GM12878 (cell line): ENCODE results near the gene PUDP. TPM values are rescaled to one million over a fixed set of nuclear protein-coding genes. Genes with fewer than 3 reads are reported as not detected.

Source experiments
- ATF7 ChIP-seq: fragments of 450-650 bp; IDR thresholded peaks from 2 replicates; pipeline ENCODE4 v1.6.1; 2016; ENCODE audit warnings: low read depth, mild to moderate bottlenecking
- BCL3 ChIP-seq: IDR thresholded peaks from 2 replicates; pipeline ENCODE4 v1.6.1; 2011; ENCODE audit warnings: borderline replicate concordance, low read depth, mild to moderate bottlenecking, moderate library complexity, low read length; ENCODE audit not compliant: insufficient read depth, poor library complexity, severe bottlenecking
- BCLAF1 ChIP-seq: fragments of 450-650 bp; IDR thresholded peaks from 2 replicates; pipeline ENCODE4 v1.6.1; 2017; ENCODE audit warnings: antibody characterized with exemption, mild to moderate bottlenecking, moderate library complexity
- BRCA1 ChIP-seq: IDR thresholded peaks from 2 replicates; pipeline ENCODE4 v1.6.1; 2011; ENCODE audit warnings: low read depth, low read length, improper control_type of control experiment
- E4F1 ChIP-seq: fragments of 450-650 bp; IDR thresholded peaks from 2 replicates; pipeline ENCODE4 v1.6.1; 2018; ENCODE audit warnings: borderline replicate concordance, mild to moderate bottlenecking; ENCODE audit not compliant: partially characterized antibody
- EED ChIP-seq: sonication (generic); IDR thresholded peaks from 2 replicates; pipeline ENCODE4 v1.6.1; 2016; ENCODE audit warnings: antibody characterized with exemption, low read depth
- EZH2 ChIP-seq: IDR thresholded peaks from 2 replicates; pipeline ENCODE4 v1.6.1; 2012; ENCODE audit warnings: low read depth, mild to moderate bottlenecking, control low read depth, inconsistent platforms, low read length, borderline replicate concordance; ENCODE audit not compliant: control insufficient read depth
- IRF3 ChIP-seq: fragments of 450-650 bp; IDR thresholded peaks from 2 replicates; pipeline ENCODE4 v1.6.1; 2014; ENCODE audit warnings: mild to moderate bottlenecking
- IRF4 ChIP-seq: IDR thresholded peaks from 2 replicates; pipeline ENCODE4 v1.6.1; 2011; ENCODE audit warnings: low read depth, low read length
- MAX ChIP-seq: IDR thresholded peaks from 2 replicates; pipeline ENCODE4 v1.6.1; 2012; ENCODE audit warnings: low read depth, low read length, improper control_type of control experiment
- NR2F1 ChIP-seq: fragments of 450-650 bp; conservative IDR thresholded peaks from 2 replicates; pipeline ENCODE4 v1.6.1; 2017; ENCODE audit warnings: mild to moderate bottlenecking
- POLR2A ChIP-seq: IDR thresholded peaks from 2 replicates; pipeline ENCODE4 v1.6.1; 2011; ENCODE audit warnings: low read depth, mild to moderate bottlenecking, low read length
- POLR2AphosphoS5 ChIP-seq: IDR thresholded peaks from 2 replicates; pipeline ENCODE4 v1.6.1; 2011; ENCODE audit warnings: mild to moderate bottlenecking, low read length, inconsistent platforms
- POU2F2 ChIP-seq: IDR thresholded peaks from 3 replicates; pipeline ENCODE4 v1.6.1; 2011; ENCODE audit warnings: low read depth, mild to moderate bottlenecking, low read length, borderline replicate concordance
- SPI1 ChIP-seq: IDR thresholded peaks from 2 replicates; pipeline ENCODE4 v1.6.1; 2011; ENCODE audit warnings: low read depth, mild to moderate bottlenecking, low read length, moderate library complexity, borderline replicate concordance; ENCODE audit not compliant: insufficient read depth
- SREBF2 ChIP-seq: IDR thresholded peaks from 2 replicates; pipeline ENCODE4 v1.6.1; 2012; ENCODE audit warnings: mild to moderate bottlenecking, low read length
- STAT1 ChIP-seq: fragments of 450-650 bp; conservative IDR thresholded peaks from 2 replicates; pipeline ENCODE4 v1.6.1; 2014; ENCODE audit warnings: antibody characterized with exemption, mild to moderate bottlenecking
- USF1 ChIP-seq: IDR thresholded peaks from 2 replicates; pipeline ENCODE4 v1.6.1; 2011; ENCODE audit warnings: borderline replicate concordance, low read depth, mild to moderate bottlenecking, moderate library complexity, mixed read lengths, low read length; ENCODE audit not compliant: insufficient read depth; ENCODE audit errors: extremely low read length
- WRNIP1 ChIP-seq: IDR thresholded peaks from 2 replicates; pipeline ENCODE4 v1.6.1; 2011; ENCODE audit warnings: low read depth, low read length, improper control_type of control experiment, borderline replicate concordance
- ZNF217 ChIP-seq: fragments of 450-650 bp; IDR thresholded peaks from 2 replicates; pipeline ENCODE4 v1.6.1; 2017; ENCODE audit warnings: antibody characterized with exemption, mild to moderate bottlenecking
- polyA plus RNA-seq, 11 experiments: library from polyadenylated mRNA; depleted of rRNA in 4 of 11; unstranded in 6 of 11; stranded (reverse) in 5 of 11; fragments of >200 nt; fragmentation: Nextera tagmentation in 4 of 11; fragmentation: Illumina TruSeq in 1 of 11; extraction: Ambion mirVana in 4 of 11; extraction: Trizol in 1 of 11; gene quantifications; 1 replicate in 1 of 11; 2 replicates in 10 of 11; pipeline versions ENCODE4 v1.2.1 to v1.2.3, GENCODE V29; 2011 to 2016; ENCODE audit warnings: inconsistent platforms in 2 of 11, missing spikeins in 2 of 11, low read depth in 1 of 11
- total RNA-seq, 4 experiments: library from RNA; depleted of rRNA in 3 of 4; stranded (reverse); fragments of >200 nt in 3 of 4; fragmentation: Illumina TruSeq in 1 of 4; extraction: Trizol in 1 of 4; gene quantifications; 2 replicates each; pipeline versions ENCODE4 v1.2.1 to v1.2.3, GENCODE V29; 2013 to 2021

PUDP gene
- total and polyA plus RNA-seq, 10 of the 15 experiments (the other 5 are each of a cell fraction or from before 2014, with no cell fraction given): 30.8 to 83.5 (median 61.7) TPM

- TF ChIP-seq E4F1 (no peak), SREBF2 (no peak), POLR2A (no peak), NR2F1 (no peak), EZH2 (no peak), POU2F2 (no peak), SPI1 (no peak), BCL3 (no peak), ZNF217 (peak; percentile 90), WRNIP1 (no peak), BRCA1 (no peak), POLR2AphosphoS5 (no peak; the same call in 1 of the 2 replicates), IRF3 (no peak), EED (no peak), MAX (no peak), IRF4 (no peak), USF1 (no peak), BCLAF1 (no peak), ATF7 (0 out of 2 replicates have a peak, but pooled peaks have one; percentile 19), STAT1 (no peak)
These were observed 1.1 kb downstream of the PUDP start (continued) for GRCh38 chrX:7146703-7147412.
